ENCODE data around the gene WBP1. TPM values are rescaled to one million over a fixed set of nuclear protein-coding genes. Genes with fewer than 3 reads are reported as not detected.

The WBP1 gene
- total RNA-seq, 1 experiment from 2014 or later, result 66.0 TPM

DNA sequence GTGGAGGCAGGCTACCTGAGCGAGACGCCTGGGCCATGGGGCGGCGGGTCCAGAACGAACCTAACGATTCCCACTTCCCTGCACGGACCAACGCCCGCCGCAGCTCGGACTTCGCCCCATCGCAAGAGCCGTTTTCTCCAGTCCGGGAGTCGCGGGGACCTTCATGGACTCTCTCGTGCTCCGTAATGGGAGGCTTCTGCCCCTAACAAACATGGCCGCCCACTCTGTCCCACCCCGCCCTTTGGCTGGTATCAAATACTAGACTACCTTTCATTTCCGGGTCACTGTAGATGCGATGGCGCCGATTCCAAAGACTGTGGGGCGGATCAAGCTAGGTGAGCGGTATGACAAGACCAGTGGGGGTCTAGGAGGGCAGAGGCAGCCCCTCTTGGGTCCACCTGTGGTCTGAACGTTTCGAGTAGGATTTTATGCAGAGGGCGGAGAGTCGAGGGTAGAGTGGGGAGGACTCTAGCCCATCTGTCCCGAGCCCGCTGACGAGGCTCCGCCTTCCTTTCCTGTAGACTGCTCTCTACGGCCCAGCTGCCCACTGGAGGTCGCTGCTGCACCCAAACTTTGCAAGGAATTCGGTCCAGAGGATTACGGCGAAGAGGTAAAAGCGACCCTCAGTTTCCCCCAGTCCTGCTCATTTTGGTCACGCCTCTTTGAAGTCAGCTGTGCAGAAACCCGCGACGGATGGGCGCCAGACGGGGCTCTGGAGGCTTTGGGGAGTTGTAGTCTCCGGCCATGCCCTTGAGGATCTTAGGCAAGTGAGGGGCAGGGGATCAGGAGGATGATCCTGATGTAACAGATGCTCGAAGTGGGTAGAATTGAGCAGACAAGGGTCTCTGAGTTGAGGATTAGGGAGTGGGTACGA is 24.8 kb downstream of the WBP1 start, which contains the start of the genes CCDC142 and TTC31 (continued):
- TF ChIP-seq, protein P1, sequence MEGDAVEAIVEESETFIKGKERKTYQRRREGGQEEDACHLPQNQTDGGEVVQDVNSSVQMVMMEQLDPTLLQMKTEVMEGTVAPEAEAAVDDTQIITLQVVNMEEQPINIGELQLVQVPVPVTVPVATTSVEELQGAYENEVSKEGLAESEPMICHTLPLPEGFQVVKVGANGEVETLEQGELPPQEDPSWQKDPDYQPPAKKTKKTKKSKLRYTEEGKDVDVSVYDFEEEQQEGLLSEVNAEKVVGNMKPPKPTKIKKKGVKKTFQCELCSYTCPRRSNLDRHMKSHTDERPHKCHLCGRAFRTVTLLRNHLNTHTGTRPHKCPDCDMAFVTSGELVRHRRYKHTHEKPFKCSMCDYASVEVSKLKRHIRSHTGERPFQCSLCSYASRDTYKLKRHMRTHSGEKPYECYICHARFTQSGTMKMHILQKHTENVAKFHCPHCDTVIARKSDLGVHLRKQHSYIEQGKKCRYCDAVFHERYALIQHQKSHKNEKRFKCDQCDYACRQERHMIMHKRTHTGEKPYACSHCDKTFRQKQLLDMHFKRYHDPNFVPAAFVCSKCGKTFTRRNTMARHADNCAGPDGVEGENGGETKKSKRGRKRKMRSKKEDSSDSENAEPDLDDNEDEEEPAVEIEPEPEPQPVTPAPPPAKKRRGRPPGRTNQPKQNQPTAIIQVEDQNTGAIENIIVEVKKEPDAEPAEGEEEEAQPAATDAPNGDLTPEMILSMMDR (IDR thresholded peaks at IDR 0.05), result peak; percentile 68
- no peak for TF ChIP-seq ZNF671 (CRISPR knock-in tag; IDR thresholded peaks at IDR 0.05)
- no peak for TF ChIP-seq JAZF1 (CRISPR knock-in tag; IDR thresholded peaks at IDR 0.05)
- peak; percentile 29; the same call in 1 of the 2 replicates for TF ChIP-seq MYBL2 (CRISPR knock-in tag; IDR thresholded peaks at IDR 0.05)
- TF ChIP-seq ZNF263 (CRISPR knock-in tag; IDR thresholded peaks at IDR 0.05; ENCODE audit: low read depth), result no peak
- peak; percentile 13; the same call in 1 of the 2 replicates for TF ChIP-seq SMAD3 (CRISPR knock-in tag; IDR thresholded peaks at IDR 0.05; ENCODE audit: borderline replicate concordance)
- no peak for TF ChIP-seq ZNF396 (CRISPR knock-in tag; IDR thresholded peaks at IDR 0.05; ENCODE audit: borderline replicate concordance)
- TF ChIP-seq SOX15 (CRISPR knock-in tag; IDR thresholded peaks at IDR 0.05), result no peak
- TF ChIP-seq GRHL2 (CRISPR knock-in tag; IDR thresholded peaks at IDR 0.05; ENCODE audit: insufficient replicate concordance, severe bottlenecking), result no peak
- no peak for TF ChIP-seq EMX1 (CRISPR knock-in tag; IDR thresholded peaks at IDR 0.05)
- TF ChIP-seq E2F5 (CRISPR knock-in tag; IDR thresholded peaks at IDR 0.05), result peak; percentile 32
- TF ChIP-seq ZMAT4 (CRISPR knock-in tag; IDR thresholded peaks at IDR 0.05), result no peak
- TF ChIP-seq, protein P2, sequence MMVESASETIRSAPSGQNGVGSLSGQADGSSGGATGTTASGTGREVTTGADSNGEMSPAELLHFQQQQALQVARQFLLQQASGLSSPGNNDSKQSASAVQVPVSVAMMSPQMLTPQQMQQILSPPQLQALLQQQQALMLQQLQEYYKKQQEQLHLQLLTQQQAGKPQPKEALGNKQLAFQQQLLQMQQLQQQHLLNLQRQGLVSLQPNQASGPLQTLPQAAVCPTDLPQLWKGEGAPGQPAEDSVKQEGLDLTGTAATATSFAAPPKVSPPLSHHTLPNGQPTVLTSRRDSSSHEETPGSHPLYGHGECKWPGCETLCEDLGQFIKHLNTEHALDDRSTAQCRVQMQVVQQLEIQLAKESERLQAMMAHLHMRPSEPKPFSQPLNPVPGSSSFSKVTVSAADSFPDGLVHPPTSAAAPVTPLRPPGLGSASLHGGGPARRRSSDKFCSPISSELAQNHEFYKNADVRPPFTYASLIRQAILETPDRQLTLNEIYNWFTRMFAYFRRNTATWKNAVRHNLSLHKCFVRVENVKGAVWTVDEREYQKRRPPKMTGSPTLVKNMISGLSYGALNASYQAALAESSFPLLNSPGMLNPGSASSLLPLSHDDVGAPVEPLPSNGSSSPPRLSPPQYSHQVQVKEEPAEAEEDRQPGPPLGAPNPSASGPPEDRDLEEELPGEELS (CRISPR knock-in tag; IDR thresholded peaks at IDR 0.05), result peak; percentile 7; the same call in 1 of the 2 replicates
- TF ChIP-seq NR2C2 (CRISPR knock-in tag; IDR thresholded peaks at IDR 0.05), result peak; percentile 94
- peak; percentile 84 for TF ChIP-seq ETV6 (CRISPR knock-in tag; IDR thresholded peaks at IDR 0.05)
- no peak for TF ChIP-seq TP53 (CRISPR knock-in tag; IDR thresholded peaks at IDR 0.05)
- no peak for TF ChIP-seq AR (CRISPR knock-in tag; IDR thresholded peaks at IDR 0.05)
- TF ChIP-seq USF1 (CRISPR knock-in tag; IDR thresholded peaks at IDR 0.05), result peak; percentile 63; the same call in 1 of the 2 replicates
- no peak for TF ChIP-seq ATF1 (CRISPR knock-in tag; IDR thresholded peaks at IDR 0.05)
- no peak for TF ChIP-seq ZNF121 (CRISPR knock-in tag; IDR thresholded peaks at IDR 0.05)
- TF ChIP-seq SP1 (CRISPR knock-in tag; conservative IDR thresholded peaks at IDR 0.05), result peak; percentile 85
- peak; percentile 86 for TF ChIP-seq HMGXB4 (CRISPR knock-in tag; IDR thresholded peaks at IDR 0.05)
- TF ChIP-seq KAT7 (CRISPR knock-in tag; IDR thresholded peaks at IDR 0.05; ENCODE audit: borderline replicate concordance), result 0 out of 2 replicates have a peak, but pooled peaks have one; percentile 62
